Activated gamma-delta T cell treated with anti-CD3 and anti-CD28 coated beads, Interleukin-2, amount 50 U/mL, for 16 hours (primary cell): ENCODE measurements around the gene CEP128.

ENCODE experiments used
- DNase-seq: peaks from one replicate; pipeline ENCODE4 v3.0.0-alpha.2; 2020; ENCODE audit warnings: low read depth

Gene CEP128

DNA sequence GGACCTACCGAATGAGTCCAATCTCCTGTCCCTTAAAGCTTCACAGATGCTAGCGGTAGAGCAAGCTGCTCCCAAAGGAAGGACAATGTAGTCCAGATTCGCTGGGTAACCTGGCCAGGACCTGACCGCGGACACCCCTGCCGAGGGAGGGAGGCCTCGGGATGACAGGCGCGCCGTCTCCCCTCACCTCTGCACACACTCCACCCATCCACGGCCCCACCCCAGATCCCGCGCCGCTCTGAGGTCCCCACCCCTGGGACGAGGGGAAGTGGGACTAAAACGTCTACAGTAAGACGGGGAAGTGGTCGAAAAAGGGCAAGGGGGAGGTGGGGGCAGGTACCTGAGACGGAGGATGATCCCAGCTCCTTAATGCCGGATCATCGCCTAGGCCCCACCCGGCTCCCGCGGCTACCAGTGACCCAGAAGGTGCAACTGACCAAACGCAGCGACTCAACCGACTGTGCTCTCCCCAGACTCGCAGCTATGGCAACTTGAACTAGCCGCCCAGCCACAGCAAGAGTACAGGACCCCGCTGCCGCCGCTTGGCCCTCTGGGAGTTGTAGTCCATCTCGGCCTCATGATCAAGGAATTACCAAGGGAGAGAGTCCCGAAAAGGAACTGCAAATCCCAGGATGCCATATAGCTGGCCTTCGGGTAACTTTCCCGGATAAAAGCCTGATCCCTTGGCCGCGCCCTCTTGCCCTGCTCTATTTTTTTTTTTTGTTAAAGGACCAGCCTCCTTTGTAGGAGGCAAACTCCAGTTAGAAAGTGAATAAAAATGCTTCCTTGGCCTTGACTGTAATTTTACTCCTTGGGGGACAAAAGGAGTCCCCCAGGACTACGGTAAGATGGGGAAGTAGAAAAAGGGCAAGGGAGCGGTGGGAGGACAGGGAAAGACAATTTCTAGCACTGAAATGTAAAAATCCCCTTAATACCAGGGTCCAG is at the start of gene CEP128:
Gene CEP128, minus strand, starts transcription at position 498 of the 945 bp plus-strand sequence.
- DNase-seq, result peak; percentile 77

DNA sequence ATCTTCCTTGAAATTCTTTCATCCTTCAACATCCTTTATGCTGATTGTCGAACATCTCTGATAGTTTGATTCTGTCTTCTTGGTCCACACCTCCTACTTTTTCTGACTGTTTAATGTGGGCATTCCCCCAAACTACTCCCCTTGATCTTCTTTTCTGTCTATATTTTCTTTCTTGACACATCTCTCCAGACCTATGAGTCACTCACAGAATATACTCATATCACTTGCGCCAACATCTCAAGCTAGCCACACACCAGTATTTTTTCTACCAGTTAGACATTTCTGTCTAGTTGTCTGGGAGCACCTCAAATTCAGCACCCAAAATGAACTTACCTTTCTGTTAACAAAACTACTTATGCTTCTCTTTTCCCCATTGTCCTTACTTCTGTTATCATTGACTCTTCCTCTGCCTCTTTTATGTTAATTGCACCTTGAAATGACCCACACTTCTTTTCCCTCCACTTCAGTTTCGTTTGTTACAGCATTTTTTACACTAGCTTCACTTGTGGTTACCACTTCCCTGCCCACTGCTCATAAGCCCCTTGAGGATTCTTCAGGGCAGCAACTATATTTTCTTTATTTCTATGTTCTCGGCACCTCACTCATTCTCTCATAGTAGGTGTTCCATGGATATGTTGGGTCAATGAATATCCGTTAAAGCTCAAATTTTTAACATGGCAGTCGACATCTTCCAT is 47.3 kb upstream of the CEP128 start:
- DNase-seq, result no peak

DNA sequence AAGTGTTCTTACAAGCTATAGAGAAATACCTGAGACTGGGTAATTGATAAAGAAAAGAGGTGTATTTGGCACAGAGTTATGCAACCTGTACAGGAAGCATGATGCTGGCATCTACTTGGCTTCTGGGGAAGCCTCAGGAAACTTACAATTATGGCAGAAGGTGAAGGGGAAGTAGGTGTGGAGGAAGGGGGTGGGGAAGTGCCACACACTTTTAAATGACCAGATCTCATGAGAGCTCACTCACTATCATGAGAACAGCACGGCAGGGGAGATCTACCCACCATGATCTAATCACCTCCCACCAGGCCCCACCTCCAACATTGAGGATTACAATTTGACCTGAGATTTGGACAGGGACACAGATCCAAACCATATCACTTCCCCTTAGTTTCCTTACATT is 46.7 kb upstream of the CEP128 start:
- DNase-seq, result no peak

DNA sequence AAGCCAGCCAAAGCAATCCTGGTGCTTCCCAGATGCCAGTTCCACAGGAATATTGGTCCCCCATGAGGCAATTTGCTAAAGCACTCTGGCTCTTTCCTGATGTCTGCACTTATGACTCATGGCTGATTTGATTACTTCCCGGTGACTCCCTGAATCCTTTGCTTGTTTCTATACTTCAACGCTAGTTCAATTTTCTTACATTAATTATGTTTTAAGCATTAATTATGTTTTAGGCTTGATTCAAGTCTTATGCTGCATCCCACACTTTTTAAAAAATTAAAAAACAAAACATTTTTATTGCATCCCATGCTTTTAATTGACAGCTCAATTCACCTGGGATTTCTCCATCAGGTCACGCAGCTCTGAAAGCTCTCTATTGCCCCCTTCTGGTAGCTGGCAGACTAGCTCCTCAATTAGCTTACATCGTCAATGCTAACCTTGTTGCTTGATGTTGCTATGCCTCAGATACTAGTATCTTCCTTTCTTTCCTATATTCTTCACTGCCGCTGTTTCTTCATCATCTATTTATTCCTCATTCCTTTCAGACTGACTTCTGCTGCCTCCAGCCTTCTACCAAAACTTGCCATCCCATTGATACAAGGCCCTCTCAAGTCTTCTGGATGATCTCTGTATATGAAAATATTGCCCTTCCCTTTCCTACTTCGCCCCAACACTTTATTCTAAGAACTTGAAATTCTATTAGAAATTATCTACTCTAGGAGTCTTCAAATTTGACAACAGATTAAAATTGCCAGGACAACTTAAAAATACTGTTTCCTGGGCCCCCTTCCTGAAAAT is 45.9 kb upstream of the CEP128 start:
- DNase-seq, result peak; percentile 47

DNA sequence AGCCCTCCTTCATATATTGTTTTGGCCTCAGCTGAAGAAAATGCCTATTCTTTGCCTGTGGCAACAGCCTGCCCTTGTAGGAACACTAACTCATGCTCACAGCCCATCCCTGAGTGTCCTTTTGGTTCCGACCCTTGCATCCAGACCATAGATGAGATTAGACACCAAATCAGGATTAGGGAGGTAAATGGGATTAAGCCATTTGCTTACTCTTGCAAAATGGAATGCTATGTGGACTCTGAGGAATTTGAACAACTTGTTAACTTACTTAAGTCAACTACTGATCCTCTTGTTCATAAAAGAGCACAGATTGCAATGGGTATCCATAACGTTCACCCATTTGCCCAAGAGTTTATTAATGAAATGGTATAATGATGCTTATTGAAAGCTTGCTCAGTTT is 41.2 kb upstream of the CEP128 start:
- DNase-seq, result no peak

DNA sequence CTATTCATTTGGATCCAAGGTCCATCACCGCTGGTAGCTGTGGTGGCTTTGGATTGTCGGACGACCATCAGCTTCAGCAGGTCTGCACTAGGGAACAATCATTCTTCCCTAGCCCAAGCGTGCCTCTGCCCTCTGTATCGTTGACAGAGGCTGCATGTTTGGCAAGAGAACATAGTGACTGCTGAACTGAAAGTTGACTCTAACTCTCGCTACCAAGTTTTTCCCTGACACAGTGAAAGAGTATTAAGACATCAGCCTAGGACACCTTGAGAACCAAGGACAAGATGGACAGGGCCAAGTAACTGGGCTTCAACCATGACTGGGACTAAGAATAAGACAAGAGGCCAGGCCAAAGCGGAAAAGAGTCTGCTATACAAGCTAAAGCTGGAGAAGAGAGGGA is 40.1 kb upstream of the CEP128 start:
- no peak for DNase-seq

DNA sequence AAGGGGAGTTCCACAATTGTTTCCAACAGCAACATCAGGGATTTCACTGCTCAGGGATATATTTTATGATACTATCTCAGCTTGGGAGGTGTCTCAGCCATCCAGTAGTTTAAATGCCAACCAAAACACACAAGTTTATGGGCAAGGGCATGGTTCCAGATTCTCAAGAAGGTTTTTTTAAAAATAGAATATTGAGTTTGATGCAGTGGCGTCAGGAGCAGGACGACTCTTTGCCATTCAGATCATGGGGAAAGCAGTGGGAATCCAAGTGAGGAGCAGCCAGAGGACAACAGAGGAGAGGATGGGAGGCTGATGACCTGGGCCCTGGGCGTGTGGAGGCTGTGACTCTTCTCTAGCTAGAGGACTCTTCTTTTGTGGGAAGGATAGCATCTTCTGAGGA is 39.6 kb upstream of the CEP128 start:
- DNase-seq, result no peak

DNA sequence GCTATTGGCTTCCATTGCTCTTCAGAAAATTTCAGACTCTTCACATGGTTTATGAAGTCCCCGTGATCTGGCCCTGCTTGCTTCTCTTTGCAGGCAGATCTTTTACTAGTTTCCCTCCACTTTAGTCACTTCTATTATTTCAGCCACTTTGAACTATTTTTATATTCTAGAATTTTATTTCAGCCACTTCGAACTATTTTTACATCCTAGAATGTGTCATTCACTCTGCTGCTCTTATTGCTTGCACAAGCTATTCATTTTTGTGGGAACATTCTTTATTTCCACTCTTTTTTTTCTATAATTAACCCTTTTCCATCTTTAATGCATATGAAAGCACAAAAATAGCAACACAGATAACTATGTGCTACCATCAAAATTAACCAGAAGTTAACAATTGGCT is 38.4 kb upstream of the CEP128 start:
- DNase-seq, result no peak

DNA sequence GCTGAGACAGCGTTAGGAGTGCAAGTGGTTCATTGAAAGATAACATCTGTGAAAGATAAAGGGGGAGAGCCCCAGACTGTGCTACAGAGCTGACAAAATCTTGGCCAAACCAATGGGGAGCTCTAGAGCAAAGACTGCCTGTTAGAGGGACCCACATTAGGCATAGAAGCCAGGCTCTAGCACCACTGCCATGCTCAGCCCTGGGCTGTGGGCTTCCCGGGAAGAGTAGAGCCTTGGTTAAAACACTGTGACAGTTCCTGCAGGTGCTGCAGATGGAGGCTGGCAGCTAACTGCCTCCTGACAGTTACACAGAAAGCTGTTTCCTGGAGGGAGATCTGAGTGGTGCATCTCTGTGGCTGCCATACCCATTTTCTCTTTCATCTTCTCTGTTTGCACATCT is 36.9 kb upstream of the CEP128 start:
- no peak for DNase-seq

DNA sequence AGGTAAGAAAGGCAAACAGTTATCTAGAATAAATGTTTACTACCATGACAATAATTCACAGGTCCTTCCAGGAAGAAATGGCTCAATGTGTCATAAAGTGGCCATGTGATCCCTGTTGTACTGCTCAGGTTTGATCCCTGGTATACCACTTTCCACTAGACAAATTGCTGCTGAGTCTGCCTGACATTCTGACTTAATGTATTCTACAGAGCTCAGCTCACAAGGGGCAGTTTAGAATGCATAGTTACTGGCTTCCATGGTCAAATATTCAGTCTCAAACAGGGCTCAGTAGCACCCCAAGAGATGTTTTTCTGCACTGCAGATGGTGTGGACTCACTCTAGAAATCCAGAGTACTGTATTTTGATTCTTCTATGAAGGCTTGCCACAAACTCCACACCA is 35.7 kb upstream of the CEP128 start:
- no peak for DNase-seq

DNA sequence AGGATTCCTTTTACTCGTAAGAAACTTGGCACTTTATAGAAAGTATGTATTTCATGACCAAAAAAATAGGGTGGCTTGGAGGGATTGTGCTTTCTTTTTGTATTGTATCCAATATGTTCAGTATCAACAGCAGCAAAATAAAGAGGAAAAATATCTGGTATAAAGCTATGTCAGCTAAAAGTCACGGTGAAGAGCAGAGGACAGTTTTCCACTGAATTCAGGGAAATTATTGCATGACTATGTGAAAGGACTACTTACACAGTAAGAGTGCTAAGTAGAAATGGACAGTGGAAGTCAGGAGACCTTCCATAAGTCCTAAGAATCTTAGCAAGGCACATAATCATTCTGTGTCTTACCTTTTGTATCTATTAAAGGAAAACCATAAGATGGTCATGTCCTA is 33.1 kb upstream of the CEP128 start:
- DNase-seq, result no peak

DNA sequence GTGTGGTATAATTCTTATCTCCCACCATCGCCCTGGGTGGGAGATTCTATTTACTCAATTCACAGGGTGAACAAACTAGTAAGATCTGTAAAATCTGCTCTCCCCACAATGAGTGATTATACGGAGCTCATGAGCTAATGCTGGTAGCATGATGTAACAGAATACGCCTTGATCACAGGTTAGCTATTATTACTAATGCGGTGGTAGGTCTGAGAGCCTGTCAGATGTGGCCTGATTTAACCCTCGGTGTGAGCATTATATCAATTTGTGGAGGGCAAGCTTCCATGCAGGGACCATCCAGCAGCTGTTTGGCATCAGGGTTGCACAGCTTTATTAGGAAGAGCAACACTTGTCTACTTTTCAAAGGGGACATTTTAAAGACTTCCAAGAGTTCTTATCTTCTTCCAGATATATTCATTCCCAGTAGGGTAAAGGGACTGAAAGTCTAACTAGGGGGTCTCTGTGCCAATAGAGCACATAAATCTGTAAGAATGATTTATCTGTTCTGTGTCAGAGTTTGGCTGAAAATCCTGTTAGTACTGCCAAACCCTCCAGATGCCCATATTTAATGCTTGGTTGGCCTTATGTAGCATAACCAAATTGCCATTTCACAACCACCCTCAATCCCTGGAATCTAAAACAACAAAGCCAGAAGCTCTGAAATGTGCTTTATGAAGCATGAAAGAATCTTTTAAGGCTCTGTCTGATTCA is 32.5 kb upstream of the CEP128 start:
- DNase-seq, result no peak

DNA sequence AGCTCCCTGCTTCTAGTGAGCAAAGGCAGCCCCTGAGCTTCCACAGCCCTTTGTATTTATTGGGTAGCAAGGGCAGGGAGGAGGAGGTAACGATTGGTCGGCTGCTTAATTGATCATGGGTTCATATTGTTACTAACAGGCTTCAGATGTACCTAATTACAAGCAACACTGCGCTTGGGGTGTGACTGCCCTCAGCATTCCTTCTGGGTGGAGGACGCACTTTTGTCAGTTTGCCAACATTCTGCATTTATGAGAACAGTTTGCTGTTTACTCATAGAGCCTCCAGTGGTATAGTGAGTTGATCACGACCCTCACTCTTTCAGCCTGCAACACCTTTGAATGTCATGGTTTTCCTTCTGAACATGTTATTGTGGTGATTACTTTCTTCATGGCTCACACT is 23.5 kb upstream of the CEP128 start:
- no peak for DNase-seq

DNA sequence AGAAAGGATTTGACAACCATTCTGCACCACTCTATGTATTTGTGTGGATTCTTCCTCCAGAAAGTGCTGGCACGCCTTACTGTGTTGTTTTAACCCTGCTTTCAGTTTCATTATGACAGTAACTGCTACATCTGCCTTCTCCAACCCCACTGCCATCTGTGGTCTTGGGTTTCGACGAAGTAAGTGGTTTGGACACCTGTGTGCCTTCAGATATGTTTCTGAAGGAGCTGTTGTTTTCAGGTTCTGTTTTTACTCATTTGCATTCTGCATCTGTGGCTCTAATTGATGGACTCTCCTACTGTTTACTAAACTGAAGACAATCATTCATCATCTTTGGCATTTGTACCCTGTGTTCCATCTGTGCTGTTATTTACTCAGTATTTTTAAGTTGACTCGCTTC is 18.0 kb upstream of the CEP128 start:
- peak; percentile 36 for DNase-seq

DNA sequence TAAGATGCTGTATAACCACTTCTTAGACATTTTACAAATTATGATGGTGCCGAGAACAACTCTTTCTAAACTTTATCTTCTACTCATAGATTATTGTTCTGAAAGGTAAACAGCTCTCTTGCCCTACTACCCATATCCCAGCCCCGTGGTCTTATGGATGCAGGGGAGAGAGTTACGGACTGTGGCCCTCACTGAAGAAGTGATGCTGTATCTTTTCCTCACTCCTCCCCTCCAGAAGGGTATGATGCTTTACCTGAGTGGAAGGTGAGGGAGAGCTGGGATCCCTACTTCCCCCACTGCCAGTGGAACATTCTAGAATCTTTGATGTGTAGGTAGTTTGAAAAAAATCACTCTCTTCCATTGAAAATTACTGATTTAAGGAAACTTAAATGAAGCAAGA is 17.4 kb upstream of the CEP128 start:
- no peak for DNase-seq

DNA sequence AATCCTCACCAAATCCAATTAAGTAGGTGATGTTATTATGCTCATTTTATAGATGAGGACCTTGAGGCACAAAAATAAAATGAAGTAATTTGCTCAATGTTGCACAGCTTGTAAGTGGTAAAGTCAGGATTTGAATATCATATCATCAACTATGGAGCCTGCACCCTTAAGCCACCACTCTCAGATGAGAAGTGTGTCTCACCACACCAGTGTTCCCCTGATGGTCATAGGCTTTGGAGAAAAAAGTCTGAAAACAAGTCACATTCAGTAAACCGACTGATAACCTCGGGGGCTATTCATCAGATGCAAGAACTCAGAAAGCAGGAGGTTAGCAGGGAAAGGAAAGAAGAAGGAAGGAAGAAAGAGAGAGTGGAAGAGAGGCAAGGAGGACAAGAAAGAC is 16.7 kb upstream of the CEP128 start:
- DNase-seq, result no peak

DNA sequence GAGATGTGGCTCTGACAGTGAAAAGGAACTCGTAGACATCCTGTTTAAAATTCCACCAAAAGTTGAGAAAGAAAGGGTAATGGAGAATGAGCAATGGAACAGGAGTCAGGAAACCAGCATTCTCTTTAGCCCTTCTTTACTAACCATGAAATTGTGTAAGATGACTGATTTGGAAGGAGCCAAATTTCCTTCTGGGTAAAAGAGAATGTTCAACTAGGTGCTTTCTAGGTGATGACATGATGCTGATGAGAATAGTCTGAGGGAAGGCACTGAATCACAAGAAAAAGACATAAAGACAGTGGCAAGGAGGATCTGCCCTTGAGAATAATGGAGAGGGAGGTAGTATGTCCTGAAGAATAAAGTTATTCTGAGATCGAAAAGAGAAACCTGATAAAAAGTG is 16.1 kb upstream of the CEP128 start:
- no peak for DNase-seq

DNA sequence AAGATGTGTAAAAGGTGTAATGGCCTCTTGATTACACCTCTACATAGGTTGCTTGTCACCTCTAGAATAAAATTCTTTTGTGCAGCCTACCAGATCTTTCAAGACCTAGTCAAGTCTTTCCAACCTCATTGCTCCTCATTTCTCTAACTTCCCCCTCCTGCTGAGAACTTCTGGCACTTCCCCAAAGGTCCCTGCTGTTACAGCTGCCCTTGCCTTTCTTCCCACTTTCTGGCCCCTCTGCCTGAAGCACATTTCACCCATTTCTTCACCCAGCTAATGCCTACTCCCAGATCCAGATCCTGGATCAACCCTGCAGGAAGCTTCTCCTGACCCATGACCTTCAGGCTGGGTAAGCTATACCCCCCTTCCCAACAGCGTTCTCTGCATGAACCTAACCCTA is 15.4 kb upstream of the CEP128 start:
- no peak for DNase-seq

DNA sequence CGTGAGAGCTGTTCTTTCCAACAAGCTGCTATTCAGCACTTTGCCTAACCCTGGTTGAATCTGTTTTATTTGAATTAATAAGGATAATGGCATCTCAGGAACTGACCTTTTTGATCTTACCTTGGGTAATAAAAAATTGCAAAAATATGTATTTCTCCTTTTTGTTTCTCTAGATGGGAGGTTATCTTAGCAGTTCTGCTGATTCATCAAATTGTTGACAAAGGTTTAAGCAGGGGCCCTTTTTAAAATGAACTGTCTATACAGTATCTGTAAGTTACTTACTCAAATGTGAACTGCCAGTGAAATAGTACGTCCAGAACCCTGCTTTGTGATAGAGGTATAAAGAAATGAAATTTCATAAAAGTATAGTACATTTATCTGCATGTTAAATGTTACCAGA is 14.6 kb upstream of the CEP128 start:
- no peak for DNase-seq

DNA sequence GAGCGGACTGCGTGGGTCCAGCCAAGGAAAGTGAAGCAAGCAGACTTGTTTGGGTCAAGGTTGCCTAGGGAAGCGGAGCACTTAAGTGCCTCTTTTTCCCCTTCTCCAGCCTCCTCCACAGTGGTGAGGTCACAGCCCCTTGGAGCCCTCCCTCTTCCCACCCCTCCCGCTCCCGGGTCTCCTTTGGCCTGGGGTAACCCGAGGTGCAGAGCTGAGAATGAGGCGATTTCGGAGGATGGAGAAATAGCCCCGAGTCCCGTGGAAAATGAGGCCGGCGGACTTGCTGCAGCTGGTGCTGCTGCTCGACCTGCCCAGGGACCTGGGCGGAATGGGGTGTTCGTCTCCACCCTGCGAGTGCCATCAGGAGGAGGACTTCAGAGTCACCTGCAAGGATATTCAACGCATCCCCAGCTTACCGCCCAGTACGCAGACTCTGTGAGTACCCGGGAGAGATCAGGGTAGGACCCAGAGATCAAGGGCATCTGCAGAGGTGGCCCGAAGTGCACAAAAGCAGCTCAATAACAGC is 13.9 kb upstream of the CEP128 start, which contains the start of gene TSHR:
Gene TSHR, plus strand, starts transcription at position 206 of the 526 bp plus-strand sequence. Its CDS starts 60 bp downstream, at position 266.
- DNase-seq, result no peak

DNA sequence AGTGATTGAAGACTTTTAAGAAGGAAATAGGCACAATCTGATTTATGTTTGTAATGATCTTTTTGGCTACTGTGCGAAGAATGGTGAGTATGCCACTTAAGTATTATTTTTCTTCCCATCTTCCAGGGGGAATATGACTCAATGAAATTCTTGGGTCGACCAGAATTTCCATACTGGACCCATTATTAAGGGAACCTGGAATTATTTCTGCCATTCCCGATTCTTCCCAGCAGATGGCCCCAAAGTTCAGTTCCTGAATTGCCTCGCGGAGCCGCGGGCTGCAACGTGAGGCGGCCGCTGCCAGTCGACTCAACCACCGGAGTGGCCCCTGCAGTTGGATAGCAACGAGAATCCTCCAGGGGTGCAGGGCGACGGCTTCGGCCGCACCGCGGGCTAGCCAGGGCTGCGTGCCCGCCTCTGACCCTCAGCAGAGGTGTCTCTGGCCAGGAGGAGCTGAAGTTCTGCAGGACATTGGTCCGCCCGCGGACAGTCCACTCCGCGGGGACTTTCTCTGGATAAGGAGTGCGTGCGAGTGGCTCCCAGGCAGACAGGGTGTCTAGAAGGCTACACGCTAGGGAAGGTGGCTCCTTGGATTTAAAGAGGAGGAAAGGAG is 13.3 kb upstream of the CEP128 start:
- DNase-seq, result peak; percentile 56
